OCI-LY3 (cell line): ENCODE measurements around the gene LRRC34.

Experiments
- EZH2phosphoT487 ChIP-seq: fragments of 200-600 bp; shearing (Covaris generic); IDR thresholded peaks from 2 replicates; pipeline ENCODE4 v1.6.1; 2018; ENCODE audit warnings: antibody characterized with exemption, mixed run types, low read depth
- TF ChIP-seq, protein P1 (sequence below): fragments of 200-600, 300-600 bp; sonication (generic); IDR thresholded peaks from 2 replicates; pipeline ENCODE4 v1.5.1; 2014; ENCODE audit warnings: antibody characterized with exemption, low read length, low read depth

DNA sequence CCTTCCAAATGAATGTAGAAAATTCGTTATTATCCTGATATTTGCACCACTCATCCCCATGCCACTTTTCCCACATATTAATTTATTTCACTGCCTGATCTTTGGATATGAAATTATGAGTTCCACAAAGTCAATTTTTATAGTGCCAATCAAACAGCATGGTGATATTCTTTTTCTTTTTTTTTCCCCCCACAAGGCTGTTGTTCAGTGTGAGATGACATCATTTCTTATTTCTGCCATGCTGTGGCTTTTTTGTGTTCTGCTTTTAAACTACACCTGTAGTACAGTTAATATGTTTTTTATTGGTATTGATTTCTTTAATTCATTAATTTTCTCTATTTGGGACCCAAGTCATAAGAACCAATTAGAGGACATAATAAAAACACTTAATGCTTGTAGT lies 24.9 kb downstream of the LRRC34 start:
- TF ChIP-seq, protein P1, sequence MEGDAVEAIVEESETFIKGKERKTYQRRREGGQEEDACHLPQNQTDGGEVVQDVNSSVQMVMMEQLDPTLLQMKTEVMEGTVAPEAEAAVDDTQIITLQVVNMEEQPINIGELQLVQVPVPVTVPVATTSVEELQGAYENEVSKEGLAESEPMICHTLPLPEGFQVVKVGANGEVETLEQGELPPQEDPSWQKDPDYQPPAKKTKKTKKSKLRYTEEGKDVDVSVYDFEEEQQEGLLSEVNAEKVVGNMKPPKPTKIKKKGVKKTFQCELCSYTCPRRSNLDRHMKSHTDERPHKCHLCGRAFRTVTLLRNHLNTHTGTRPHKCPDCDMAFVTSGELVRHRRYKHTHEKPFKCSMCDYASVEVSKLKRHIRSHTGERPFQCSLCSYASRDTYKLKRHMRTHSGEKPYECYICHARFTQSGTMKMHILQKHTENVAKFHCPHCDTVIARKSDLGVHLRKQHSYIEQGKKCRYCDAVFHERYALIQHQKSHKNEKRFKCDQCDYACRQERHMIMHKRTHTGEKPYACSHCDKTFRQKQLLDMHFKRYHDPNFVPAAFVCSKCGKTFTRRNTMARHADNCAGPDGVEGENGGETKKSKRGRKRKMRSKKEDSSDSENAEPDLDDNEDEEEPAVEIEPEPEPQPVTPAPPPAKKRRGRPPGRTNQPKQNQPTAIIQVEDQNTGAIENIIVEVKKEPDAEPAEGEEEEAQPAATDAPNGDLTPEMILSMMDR, result no peak
- no peak for TF ChIP-seq EZH2phosphoT487
